Right lobe of liver (tissue), 6 donors: Measurements from ENCODE around the gene CDK8. TPM values are rescaled to one million over a fixed set of nuclear protein-coding genes. Genes with fewer than 3 reads are reported as not detected.

Experiments used
- ATAC-seq, 4 donors: fragments of 200-7000 bp; cut with Tn5 transposase; one replicate each; pipeline ENCODE4 v1.9.1; 2020; ENCODE audit warnings: mild to moderate bottlenecking in 4 of 4, moderate library complexity in 4 of 4
- DNase-seq, 3 donors: peaks; one replicate each; pipeline ENCODE4 v3.0.0-alpha.2; 2020
- H3K27ac ChIP-seq, 3 donors: fragments of 200-600 bp; one replicate each; pipeline ENCODE4 v1.8.0; 2022
- H3K27me3 ChIP-seq, 2 donors: fragments of 200-600 bp; one replicate each; pipeline ENCODE4 v1.8.0; 2022
- H3K36me3 ChIP-seq, 4 donors: fragments of 200-600 bp; sonication (generic) in 1 of 4; one replicate each; pipeline versions ENCODE4 v1.5.1 to v1.8.0; 2017 to 2022; ENCODE audit warnings: control low read depth in 1 of 4
- H3K4me1 ChIP-seq, 4 donors: fragments of 200-600 bp; sonication (generic) in 1 of 4; one replicate each; pipeline versions ENCODE4 v1.5.1 to v1.8.0; 2017 to 2022; ENCODE audit warnings: control low read depth in 1 of 4
- H3K4me3 ChIP-seq, 3 donors: fragments of 200-600 bp; one replicate each; pipeline ENCODE4 v1.8.0; 2022
- H3K9me3 ChIP-seq, 4 donors: fragments of 200-600 bp; sonication (generic) in 1 of 4; one replicate each; pipeline versions ENCODE4 v1.5.1 to v1.8.0; 2017 to 2022; ENCODE audit warnings: control low read depth in 1 of 4
- CTCF ChIP-seq, 4 donors: fragments of 200-600 bp in 3 of 4; fragments of 450-650 bp in 1 of 4; IDR thresholded peaks; one replicate each; pipeline versions ENCODE4 v1.5.1 to v1.8.0; 2016 to 2022; ENCODE audit warnings: antibody characterized with exemption in 4 of 4, mild to moderate bottlenecking in 2 of 4
- POLR2A ChIP-seq: fragments of 450-650 bp; IDR thresholded peaks from one replicate; pipeline ENCODE4 v1.6.1; 2017; ENCODE audit warnings: antibody characterized with exemption, mild to moderate bottlenecking
- WGBS: methylation state at CpG from one replicate; pipeline ENCODE4 v1.1.6; 2018; ENCODE audit warnings: low coverage, low lambda C conversion rate; ENCODE audit not compliant: insufficient coverage; ENCODE audit errors: missing lambda C conversion rate; 5-methylcytosine and 5-hydroxymethylcytosine counted together
- intact Hi-C, 2 donors: fragments of 100-400 bp; cut with DNase I; formaldehyde crosslinking; loops; one replicate each; pipeline versions ENCODE4 v1.11.2 to v1.14.1; 2022
- total RNA-seq, 6 experiments: library from RNA; depleted of rRNA in 2 of 6; stranded (reverse); fragments of >200 nt in 2 of 6; fragmentation: NEBNext Ultra II Directional in 3 of 6; extraction: Animal tissue kit (Norgen Biotek cat#: 25700) in 3 of 6; gene quantifications; one replicate each; pipeline versions ENCODE4 v1.1.0 to v1.2.4, GENCODE V29; 2016 to 2023
- donor health status: DM: no; HTN: yes; CAD: no.
- donor health status: DM: no; HTN: no; CAD: no.
- donor health status: DM: no; HTN: no; CAD: no.
- donor health status: DM: no; HTN: yes; CAD: no.
- donor health status: DM: no; HTN: yes; CAD: no.

The CDK8 gene
- total RNA-seq, 6 experiments from 2014 or later = 6.2 to 10.5 (median 7.7) TPM

- intact Hi-C loops = no loop called here
- no peaks in the 10 kb centered on the region for H3K36me3 ChIP-seq
- H3K4me3 ChIP-seq = no peak overlapping the region
- 72% methylated on average over 3 of the region's 4 CpGs for WGBS
- TF ChIP-seq CTCF (IDR thresholded peaks at IDR 0.05) = no peak
- TF ChIP-seq POLR2A = no peak
- no peaks in the 10 kb centered on the region for H3K4me1 ChIP-seq
- no peak overlapping the region for H3K27ac ChIP-seq
- DNase-seq (no peak), ATAC-seq (no peak)
- no peaks in the 10 kb centered on the region for H3K9me3 ChIP-seq
- H3K27me3 ChIP-seq = no peaks in the 10 kb centered on the region
Observed at GRCh38 chr13:26420282-26420960, 166.5 kb downstream of the CDK8 start.

- intact Hi-C loops = no loop called here
- Histone ChIP-seq H3K4me3 (no peak overlapping the region), H3K4me1 (no peaks in the 10 kb centered on the region), H3K27ac (no peak overlapping the region), H3K9me3 (no peaks in the 10 kb centered on the region), H3K27me3 (no peaks in the 10 kb centered on the region), H3K36me3 (no peaks in the 10 kb centered on the region)
- no peak for TF ChIP-seq POLR2A
- TF ChIP-seq CTCF (IDR thresholded peaks at IDR 0.05) = no peak
- no peak for DNase-seq
- WGBS = 68% methylated on average over 3 of the region's 7 CpGs
- no peak for ATAC-seq
Observed at GRCh38 chr13:26422036-26422435, 168.1 kb downstream of the CDK8 start.

- no peak for ATAC-seq
- Histone ChIP-seq H3K27ac (no peak overlapping the region), H3K36me3 (no peaks in the 10 kb centered on the region), H3K4me3 (no peak overlapping the region), H3K27me3 (no peaks in the 10 kb centered on the region), H3K4me1 (no peaks in the 10 kb centered on the region), H3K9me3 (no peaks in the 10 kb centered on the region)
- TF ChIP-seq POLR2A = no peak
- TF ChIP-seq CTCF (IDR thresholded peaks at IDR 0.05) = no peak
- WGBS = 42% methylated on average over 3 of the region's 3 CpGs
- DNase-seq = no peak
- intact Hi-C loops = no loop called here
Observed at GRCh38 chr13:26423629-26424028, 169.7 kb downstream of the CDK8 start.

- no peaks in the 10 kb centered on the region for H3K36me3 ChIP-seq
- H3K27me3 ChIP-seq = no peaks in the 10 kb centered on the region
- intact Hi-C loops = no loop called here
- ATAC-seq (no peak), DNase-seq (no peak)
- no peak overlapping the region for H3K4me3 ChIP-seq
- no peaks in the 10 kb centered on the region for H3K4me1 ChIP-seq
- no peaks in the 10 kb centered on the region for H3K9me3 ChIP-seq
- no peak overlapping the region for H3K27ac ChIP-seq
- WGBS = 75% methylated on average over 5 of the region's 14 CpGs
- TF ChIP-seq CTCF (IDR thresholded peaks at IDR 0.05) = no peak
- no peak for TF ChIP-seq POLR2A
Observed at GRCh38 chr13:26424181-26424580, 170.3 kb downstream of the CDK8 start.
